Activated CD8-positive, alpha-beta memory T cell treated with anti-CD3 and anti-CD28 coated beads for 48 hours (primary cell): ENCODE data around the gene CCL22.
"Not testable (repeated sequence)": the region's sequence is repeated elsewhere in the genome, so short reads cannot be mapped to it uniquely, and the experiment has no call there.

Experiments
- DNase-seq, 3 experiments: peaks; one replicate each; pipeline ENCODE4 v3.0.0-alpha.2; 2020; ENCODE audit warnings: low read depth in 2 of 3, low spot score in 2 of 3

Gene CCL22, protein sequence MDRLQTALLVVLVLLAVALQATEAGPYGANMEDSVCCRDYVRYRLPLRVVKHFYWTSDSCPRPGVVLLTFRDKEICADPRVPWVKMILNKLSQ

GRCh38 chr16:57358527-57359095, at the start of gene CCL22:
Gene CCL22, plus strand, starts transcription at chr16:57358783. Its CDS starts 34 bp downstream, at chr16:57358817.
- no peak for DNase-seq

DNA sequence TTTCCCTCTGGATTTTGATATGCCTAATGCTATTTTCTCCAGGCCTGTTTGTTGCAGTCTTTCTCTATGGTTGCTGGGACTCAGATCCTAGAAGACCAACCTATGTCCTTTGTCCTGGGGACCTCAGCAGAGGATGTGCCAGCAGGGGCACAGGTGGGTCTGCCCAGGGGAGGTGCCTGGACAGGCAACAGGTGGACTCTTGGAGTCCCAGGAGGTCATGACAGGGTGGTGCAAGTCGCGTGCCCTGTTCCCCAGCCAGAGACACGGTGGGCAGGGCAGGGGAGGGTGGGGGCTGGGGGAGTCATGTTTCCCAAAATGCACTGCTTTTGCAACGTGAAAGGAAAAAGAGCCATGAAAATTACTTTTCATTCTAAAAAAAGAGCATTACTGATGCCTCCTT, 47.8 kb upstream of the CCL22 start:
- no peak for DNase-seq

- DNase-seq: no peak
These were observed 45.1 kb upstream of the CCL22 start for GRCh38 chr16:57313509-57313908.

DNA sequence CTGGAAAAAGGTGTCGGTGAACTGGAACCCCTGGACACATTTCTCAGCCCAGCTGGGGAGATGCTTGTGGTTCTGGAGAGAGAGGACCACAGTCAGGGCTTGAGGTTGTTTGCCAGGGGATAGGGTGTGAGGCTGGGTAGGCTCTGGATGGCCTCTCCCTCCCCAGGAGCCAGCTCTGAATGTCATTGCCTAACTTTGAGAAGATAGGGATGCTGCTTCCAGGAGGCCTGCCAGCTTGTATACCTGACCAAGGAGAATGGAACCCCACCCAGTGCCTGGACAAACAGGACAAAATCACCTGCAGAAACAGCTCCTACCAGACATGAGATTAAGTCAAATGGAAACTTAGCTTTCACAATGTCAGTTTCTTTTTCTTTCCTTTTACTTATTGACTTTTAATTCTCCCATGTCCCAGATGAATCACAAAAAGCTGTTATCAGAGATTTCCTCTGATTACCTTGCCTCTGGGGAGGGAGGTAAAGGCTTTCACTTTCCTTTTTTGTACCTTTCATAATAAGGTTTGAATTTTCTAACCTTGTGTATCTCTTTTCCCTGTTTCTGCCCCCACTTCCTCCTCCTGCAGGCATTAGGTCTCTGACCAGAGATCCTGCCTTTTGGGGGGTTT, 44.3 kb upstream of the CCL22 start:
- no peak for DNase-seq

DNA sequence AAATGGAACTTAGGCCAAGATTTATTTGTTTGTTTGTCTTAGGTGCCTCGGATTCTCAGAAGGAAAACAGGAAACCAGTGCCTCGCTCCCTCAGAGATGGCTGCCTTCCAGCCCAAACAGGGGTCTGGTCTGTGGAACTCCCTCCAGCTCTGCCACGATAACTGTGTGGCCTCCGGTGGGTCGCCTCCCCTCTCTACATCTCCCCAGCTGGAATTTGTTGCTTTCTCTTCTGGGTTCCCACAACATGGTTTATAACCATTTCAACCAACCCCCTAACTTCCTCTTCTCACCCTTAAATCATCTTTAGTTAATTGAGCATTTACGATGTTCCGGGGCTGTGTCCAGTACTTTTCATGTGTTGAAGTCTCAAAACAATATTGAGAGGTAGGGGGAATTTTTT, 43.2 kb upstream of the CCL22 start:
- DNase-seq: no peak

- no peak for DNase-seq
These were observed 42.1 kb upstream of the CCL22 start for GRCh38 chr16:57316390-57317017.

DNA sequence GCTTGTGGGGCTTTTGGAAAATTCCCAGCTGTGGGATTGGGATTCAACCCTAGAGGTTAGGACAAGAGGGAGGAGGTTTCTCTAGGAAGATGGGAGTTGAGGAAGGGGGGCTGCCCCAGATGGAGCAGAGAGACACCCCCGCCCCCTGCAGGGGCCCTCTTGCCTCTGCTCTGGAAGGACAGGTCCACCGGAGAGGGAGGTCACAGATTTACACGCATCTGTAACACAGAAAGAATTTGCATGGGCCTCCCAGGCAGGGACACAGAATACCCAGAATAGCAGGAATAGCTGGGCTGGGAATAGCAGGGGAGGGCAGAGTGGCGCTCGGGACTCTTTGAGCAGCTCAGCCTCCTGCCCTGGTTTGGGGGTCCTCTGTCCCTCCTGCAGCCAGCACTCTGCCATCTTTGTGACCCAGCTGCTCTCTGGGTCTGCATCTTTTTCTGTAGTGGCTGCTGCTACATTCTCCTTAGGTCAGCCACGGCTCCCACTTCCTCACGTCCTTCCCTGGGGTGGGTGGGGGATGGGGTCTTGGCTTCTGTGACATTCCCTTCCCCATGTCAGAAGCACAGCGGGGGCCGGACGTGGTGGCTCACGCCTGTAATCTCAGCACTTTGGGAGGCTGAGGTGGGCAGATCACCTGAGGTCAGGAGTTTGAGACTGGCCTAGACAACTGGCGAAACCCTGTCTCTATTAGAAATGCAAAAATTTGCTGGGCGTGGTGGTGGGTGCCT, 40.2 kb upstream of the CCL22 start:
- DNase-seq: no peak

GRCh38 chr16:57319646-57320045, 38.9 kb upstream of the CCL22 start:
- no peak for DNase-seq

DNA sequence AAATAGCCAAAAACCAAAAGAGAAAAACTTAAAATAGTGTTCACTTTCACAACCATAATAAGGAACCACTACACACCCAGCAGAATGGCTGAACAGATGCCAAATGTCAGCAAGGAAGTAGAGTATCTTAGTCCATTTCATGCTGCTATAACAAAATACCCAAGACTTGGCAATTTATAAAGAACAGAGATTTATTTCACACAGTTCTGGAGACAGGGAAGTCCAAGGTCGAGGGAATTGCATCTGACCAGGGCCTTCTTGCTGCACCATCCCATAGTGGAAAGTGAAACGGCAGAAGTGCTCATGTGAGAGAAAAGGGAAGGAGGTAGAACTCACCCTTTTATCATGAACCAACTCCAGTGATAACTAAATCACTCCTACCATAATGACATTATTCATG, 33.8 kb upstream of the CCL22 start:
- DNase-seq: no peak

- DNase-seq: no peak
These were observed 33.1 kb upstream of the CCL22 start for GRCh38 chr16:57325458-57325857.

- DNase-seq: no peak
These were observed 28.8 kb upstream of the CCL22 start for GRCh38 chr16:57329718-57330327.

- no peak for DNase-seq
These were observed 27.2 kb upstream of the CCL22 start for GRCh38 chr16:57331355-57331754.

DNA sequence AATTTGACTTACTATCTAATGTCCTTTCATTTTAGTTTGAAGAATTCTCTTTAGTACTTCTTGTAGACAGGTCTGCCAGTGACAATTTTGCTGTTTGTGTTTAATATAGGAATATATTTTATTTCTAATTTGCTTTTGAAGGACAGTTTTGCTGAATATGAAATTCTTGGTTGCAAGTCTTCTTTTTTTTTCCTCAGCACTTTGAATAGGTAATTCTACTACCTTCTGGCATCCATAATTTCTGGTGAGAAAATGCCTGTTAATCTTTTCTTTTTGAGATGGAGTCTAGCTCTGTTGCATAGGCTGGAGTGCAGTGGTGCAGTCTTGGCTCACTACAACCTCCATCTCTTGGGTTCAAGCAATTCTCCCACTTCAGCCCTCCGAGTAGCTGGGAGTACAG, 25.2 kb upstream of the CCL22 start:
- DNase-seq: no peak

DNA sequence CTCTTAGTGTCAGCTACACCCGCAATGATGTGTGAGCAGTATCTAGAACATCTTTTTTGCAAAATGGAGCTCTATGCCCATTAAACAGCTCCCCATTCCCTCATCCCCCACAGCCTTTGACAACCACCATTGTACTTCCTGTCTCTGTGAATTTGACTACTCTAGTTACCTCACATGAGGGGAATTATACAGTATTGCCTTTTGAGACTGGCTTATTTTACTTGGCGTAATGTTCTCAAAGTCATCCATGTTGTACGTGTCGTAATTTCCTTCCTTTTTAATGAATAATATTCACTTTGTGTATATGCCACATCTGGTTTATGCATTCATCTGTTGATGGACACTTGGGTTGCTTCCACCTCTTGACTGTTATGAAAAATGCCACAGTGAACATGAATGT, 23.2 kb upstream of the CCL22 start:
- DNase-seq: no peak

DNA sequence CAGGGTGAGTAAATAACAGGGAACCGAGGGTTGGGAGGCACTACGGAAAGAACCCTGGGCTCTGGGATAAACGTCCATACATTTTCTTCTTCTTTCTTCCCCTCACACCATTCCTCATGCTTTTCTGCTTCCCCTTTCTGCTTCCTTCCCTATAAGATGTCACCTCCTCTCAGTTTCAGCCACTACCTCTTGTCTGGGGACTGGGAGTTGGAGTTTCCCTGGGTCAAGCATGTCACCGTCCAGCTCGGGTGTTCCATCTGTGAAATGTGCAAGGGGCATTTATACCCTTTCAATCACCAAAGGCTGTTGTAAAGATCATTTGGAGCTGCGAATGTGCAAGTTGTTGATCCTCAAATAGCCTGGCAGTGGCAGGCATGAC, 17.5 kb upstream of the CCL22 start:
- DNase-seq: no peak

DNA sequence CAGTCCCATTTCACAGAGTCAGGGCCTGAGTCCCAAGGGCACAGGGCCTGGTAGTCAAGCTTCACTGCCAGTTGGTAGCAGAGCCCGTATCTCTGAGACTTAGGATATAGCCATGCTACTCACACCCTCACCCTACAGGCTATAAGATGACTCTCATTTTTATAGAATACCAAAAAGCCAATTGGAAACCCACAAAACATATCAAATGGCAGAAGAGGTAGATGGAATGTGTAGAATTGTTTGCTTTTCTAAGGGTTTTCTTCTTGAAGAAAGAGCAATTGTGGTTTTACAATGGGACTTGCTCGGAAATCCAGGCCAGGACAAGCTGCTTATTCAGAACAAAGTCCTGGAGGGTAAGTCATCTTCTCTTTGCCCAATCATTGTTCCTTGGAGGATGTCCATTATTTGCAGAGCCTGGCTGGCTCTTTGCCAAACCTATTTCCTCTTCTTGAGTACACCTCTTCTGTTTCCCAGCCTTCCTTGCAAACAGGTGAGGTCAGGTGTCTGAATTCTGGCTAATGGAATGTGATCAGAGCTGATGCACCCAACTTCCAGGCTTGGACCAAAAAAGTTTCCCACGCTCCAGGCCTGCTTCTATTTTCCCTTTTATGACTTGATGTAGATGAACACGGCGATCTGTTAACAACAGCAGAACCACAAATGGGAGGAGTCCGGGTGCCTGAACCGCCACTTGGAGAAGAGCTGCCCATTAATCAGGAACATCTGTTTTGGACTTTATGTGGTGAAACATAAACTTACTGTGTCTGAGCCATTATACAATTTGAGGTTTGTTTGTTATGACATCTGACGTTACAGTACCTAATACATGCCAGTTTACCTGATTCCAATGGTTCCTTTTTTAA, 16.9 kb upstream of the CCL22 start:
- no peak for DNase-seq

DNA sequence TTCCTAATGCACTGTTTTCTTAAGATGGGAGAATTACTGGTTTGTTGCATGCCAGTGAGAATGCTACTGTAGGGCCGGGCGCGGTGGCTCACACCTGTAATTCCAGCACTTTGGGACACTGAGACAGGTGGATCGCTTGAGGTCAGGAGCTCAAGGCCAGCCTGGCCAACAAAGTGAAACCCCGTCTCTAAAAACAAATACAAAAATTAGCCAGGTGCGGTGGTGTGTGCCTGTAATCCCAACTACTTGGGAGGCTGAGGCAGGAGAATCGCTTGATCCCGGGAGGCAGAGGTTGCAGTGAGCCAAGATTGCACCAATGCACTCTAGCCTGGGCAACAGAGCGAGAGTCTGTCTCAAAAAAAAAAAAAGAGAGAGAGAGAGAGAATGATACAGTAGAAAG, 16.0 kb upstream of the CCL22 start:
- DNase-seq: not testable (repeated sequence)

GRCh38 chr16:57343221-57343620, 15.4 kb upstream of the CCL22 start:
- DNase-seq: no peak

GRCh38 chr16:57344094-57344493, 14.5 kb upstream of the CCL22 start:
- not testable (repeated sequence) for DNase-seq

- DNase-seq: no peak
These were observed 13.6 kb upstream of the CCL22 start for GRCh38 chr16:57345021-57345420.
